Loucy (cell line): ENCODE data around the gene SLC25A53.
"Not testable (repeated sequence)": the region's sequence is repeated elsewhere in the genome, so short reads cannot be mapped to it uniquely, and the experiment has no call there.

Experiments used
- EZH2phosphoT487 ChIP-seq: fragments of 200-600 bp; IDR thresholded peaks from 2 replicates; pipeline ENCODE4 v1.6.1; 2018; ENCODE audit warnings: antibody characterized with exemption, mild to moderate bottlenecking, moderate library complexity, borderline replicate concordance
- TF ChIP-seq, protein P1 (sequence below): fragments of 200-600 bp; sonication (generic); conservative IDR thresholded peaks from 2 replicates; pipeline ENCODE4 v1.5.1; 2014; ENCODE audit warnings: mild to moderate bottlenecking, antibody characterized with exemption, low read length

DNA sequence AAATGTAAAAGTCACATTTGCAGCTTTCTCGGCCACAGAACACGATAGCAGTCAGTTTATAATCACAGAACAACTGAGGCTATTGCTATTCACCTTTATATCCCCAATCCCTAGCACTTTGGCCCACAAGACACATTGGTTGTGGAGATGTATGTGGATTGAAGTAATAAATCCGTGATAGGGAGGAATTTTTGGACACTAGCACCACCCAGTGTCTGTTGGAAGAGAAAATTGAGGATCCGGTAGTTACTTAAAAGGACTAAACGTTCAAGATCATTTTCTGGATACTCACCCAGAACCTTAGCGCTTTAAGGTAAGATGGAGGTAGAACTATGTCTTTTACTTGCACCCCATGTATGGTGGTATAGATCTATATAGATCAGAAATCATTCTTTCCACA lies 79.0 kb downstream of the SLC25A53 start:
- TF ChIP-seq, protein P1, sequence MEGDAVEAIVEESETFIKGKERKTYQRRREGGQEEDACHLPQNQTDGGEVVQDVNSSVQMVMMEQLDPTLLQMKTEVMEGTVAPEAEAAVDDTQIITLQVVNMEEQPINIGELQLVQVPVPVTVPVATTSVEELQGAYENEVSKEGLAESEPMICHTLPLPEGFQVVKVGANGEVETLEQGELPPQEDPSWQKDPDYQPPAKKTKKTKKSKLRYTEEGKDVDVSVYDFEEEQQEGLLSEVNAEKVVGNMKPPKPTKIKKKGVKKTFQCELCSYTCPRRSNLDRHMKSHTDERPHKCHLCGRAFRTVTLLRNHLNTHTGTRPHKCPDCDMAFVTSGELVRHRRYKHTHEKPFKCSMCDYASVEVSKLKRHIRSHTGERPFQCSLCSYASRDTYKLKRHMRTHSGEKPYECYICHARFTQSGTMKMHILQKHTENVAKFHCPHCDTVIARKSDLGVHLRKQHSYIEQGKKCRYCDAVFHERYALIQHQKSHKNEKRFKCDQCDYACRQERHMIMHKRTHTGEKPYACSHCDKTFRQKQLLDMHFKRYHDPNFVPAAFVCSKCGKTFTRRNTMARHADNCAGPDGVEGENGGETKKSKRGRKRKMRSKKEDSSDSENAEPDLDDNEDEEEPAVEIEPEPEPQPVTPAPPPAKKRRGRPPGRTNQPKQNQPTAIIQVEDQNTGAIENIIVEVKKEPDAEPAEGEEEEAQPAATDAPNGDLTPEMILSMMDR: not testable (repeated sequence)
- not testable (repeated sequence) for TF ChIP-seq EZH2phosphoT487
